PC-9 (cell line): Measurements from ENCODE around the gene SLC25A30. TPM values are rescaled to one million over a fixed set of nuclear protein-coding genes. Genes with fewer than 3 reads are reported as not detected.
A peak's percentile ranks its signal among the peaks of the same experiment; 100 is the strongest.

Source experiments
- BruUV-seq: library from RNA; stranded (reverse); fragments of 400-500 nt; replicated peaks from 2 replicates; lab custom pipeline; 2021; lab: Mats Ljungman, UMichigan
- CTCF ChIA-PET: fragments of 300-600 bp; sonication (Branson Sonifier 250); formaldehyde crosslinking; loops from one replicate; lab custom pipeline; 2022; ENCODE audit warnings: antibody characterized with exemption; lab: Charles Lee
- POLR2A ChIA-PET: fragments of 300-600 bp; sonication (Branson Sonifier 250); formaldehyde crosslinking; loops from one replicate; lab custom pipeline; 2022; ENCODE audit warnings: antibody characterized with exemption; ENCODE audit not compliant: unreplicated experiment; lab: Charles Lee
- DNase-seq, 2 experiments: peaks; one replicate each; pipeline versions ENCODE4 v3.0.0 to v3.0.0-alpha.2; 2015 to 2022; ENCODE audit warnings: mixed read lengths in 1 of 2
- H2AFZ ChIP-seq: fragments of 200-600 bp; sonication (generic); 2 replicates; pipeline ENCODE4 v1.8.1; 2017; ENCODE audit warnings: antibody characterized with exemption
- H3F3A ChIP-seq: fragments of 200-600 bp; sonication (generic); 2 replicates; pipeline ENCODE4 v1.8.1; 2017; ENCODE audit warnings: antibody characterized with exemption, mild to moderate bottlenecking, low read depth; ENCODE audit not compliant: insufficient read depth
- H3K27ac ChIP-seq: fragments of 200-600 bp; sonication (generic); 2 replicates; pipeline ENCODE4 v1.6.1; 2016; ENCODE audit warnings: mixed run types
- H3K27me3 ChIP-seq: fragments of 200-600 bp; sonication (generic); 2 replicates; pipeline ENCODE4 v1.6.1; 2016; ENCODE audit warnings: low read depth, mixed run types; ENCODE audit not compliant: insufficient read depth
- H3K36me3 ChIP-seq: fragments of 200-600 bp; sonication (generic); 2 replicates; pipeline ENCODE4 v1.6.1; 2016; ENCODE audit warnings: low read depth, mixed run types
- H3K4me1 ChIP-seq: fragments of 200-600 bp; sonication (generic); replicated peaks from 2 replicates; pipeline ENCODE4 v1.6.1; 2016; ENCODE audit warnings: mixed run types; ENCODE audit not compliant: insufficient read depth
- H3K4me2 ChIP-seq: fragments of 200-600 bp; sonication (generic); 2 replicates; pipeline ENCODE4 v1.6.1; 2017; ENCODE audit warnings: mixed run types
- H3K4me3 ChIP-seq: fragments of 200-600 bp; sonication (generic); 2 replicates; pipeline ENCODE4 v1.6.1; 2016; ENCODE audit warnings: mixed run types
- H3K79me2 ChIP-seq: fragments of 200-600 bp; sonication (generic); 2 replicates; pipeline ENCODE4 v1.6.1; 2017; ENCODE audit warnings: low read depth, mixed run types
- H3K9me2 ChIP-seq: fragments of 200-600 bp; sonication (generic); 2 replicates; pipeline ENCODE4 v1.8.1; 2017; ENCODE audit warnings: mild to moderate bottlenecking; ENCODE audit not compliant: insufficient read depth
- H3K9me3 ChIP-seq: fragments of 200-600 bp; sonication (generic); 2 replicates; pipeline ENCODE4 v1.8.1; 2016; ENCODE audit warnings: low read depth; ENCODE audit not compliant: insufficient read depth
- H4K20me1 ChIP-seq: fragments of 200-600 bp; sonication (generic); 2 replicates; pipeline ENCODE4 v1.8.1; 2017; ENCODE audit not compliant: insufficient read depth
- EZH2 ChIP-seq: fragments of 200-600 bp; sonication (generic); IDR thresholded peaks from 2 replicates; pipeline ENCODE4 v1.8.0; 2017; ENCODE audit warnings: antibody characterized with exemption, low read depth
- intact Hi-C: fragments of 100-400 bp; cut with micrococcal nuclease; formaldehyde crosslinking; loops from one replicate; pipeline ENCODE4 v1.10.0; 2022; ENCODE audit not compliant: unreplicated experiment
- total RNA-seq: library from RNA; stranded (reverse); gene quantifications from 2 replicates; pipeline ENCODE4 v1.2.3, GENCODE V29; 2021
- TF ChIP-seq, protein P1 (sequence below): fragments of 200-600 bp; sonication (generic); conservative IDR thresholded peaks from 2 replicates; pipeline ENCODE4 v1.6.1; 2017; ENCODE audit warnings: mixed run types, antibody characterized with exemption, mild to moderate bottlenecking, moderate library complexity

Gene SLC25A30
- total RNA-seq, 1 experiment from 2014 or later, result 11.2 TPM

DNA sequence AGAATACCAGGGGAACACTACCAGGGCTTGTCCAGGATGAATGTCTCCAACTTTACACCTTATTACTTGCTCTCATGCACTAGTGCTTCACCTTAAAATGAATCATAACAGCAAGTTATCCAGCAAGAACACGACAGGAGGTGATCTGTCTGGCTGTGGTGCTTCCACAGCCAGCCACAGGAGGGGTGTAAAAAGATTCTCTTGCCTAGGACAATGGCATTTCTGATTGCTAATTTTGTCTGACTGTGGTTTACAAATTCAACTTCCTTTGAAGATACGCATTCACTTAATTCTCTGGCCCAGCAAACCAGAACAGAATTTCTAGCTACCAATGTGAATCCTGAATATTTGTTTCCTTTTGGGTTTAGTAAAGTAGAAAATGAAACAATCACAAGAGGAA is 23.5 kb upstream of the SLC25A30 start:
- intact Hi-C loops, result no loop called here
- Histone ChIP-seq H3K4me3 (no peak overlapping the region), H3K4me1 (no peaks in the 10 kb centered on the region; the same call in 1 of the 2 replicates), H3K27ac (no peak overlapping the region), H3K9me3 (no peaks in the 10 kb centered on the region), H3F3A (peaks cover 8% of the 10 kb centered on the region; the same call in 1 of the 2 replicates), H3K9me2 (no peaks in the 10 kb centered on the region), H3K4me2 (no peak overlapping the region), H2AFZ (0 out of 2 replicates have a peak overlapping the region, but pooled peaks have one; percentile 4), H4K20me1 (no peaks in the 10 kb centered on the region), H3K27me3 (0 out of 2 replicates have a peak, but pooled peaks cover 9% of the 10 kb centered on the region), H3K36me3 (no peaks in the 10 kb centered on the region), H3K79me2 (no peaks in the 10 kb centered on the region)
- TF ChIP-seq, protein P1, sequence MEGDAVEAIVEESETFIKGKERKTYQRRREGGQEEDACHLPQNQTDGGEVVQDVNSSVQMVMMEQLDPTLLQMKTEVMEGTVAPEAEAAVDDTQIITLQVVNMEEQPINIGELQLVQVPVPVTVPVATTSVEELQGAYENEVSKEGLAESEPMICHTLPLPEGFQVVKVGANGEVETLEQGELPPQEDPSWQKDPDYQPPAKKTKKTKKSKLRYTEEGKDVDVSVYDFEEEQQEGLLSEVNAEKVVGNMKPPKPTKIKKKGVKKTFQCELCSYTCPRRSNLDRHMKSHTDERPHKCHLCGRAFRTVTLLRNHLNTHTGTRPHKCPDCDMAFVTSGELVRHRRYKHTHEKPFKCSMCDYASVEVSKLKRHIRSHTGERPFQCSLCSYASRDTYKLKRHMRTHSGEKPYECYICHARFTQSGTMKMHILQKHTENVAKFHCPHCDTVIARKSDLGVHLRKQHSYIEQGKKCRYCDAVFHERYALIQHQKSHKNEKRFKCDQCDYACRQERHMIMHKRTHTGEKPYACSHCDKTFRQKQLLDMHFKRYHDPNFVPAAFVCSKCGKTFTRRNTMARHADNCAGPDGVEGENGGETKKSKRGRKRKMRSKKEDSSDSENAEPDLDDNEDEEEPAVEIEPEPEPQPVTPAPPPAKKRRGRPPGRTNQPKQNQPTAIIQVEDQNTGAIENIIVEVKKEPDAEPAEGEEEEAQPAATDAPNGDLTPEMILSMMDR, result peak; percentile 29; the same call in 1 of the 2 replicates
- TF ChIP-seq EZH2, result no peak
- no TSS peak for BruUV-seq
- no peak for DNase-seq
- CTCF ChIA-PET, result no interaction called here
- POLR2A ChIA-PET, result no interaction called here

DNA sequence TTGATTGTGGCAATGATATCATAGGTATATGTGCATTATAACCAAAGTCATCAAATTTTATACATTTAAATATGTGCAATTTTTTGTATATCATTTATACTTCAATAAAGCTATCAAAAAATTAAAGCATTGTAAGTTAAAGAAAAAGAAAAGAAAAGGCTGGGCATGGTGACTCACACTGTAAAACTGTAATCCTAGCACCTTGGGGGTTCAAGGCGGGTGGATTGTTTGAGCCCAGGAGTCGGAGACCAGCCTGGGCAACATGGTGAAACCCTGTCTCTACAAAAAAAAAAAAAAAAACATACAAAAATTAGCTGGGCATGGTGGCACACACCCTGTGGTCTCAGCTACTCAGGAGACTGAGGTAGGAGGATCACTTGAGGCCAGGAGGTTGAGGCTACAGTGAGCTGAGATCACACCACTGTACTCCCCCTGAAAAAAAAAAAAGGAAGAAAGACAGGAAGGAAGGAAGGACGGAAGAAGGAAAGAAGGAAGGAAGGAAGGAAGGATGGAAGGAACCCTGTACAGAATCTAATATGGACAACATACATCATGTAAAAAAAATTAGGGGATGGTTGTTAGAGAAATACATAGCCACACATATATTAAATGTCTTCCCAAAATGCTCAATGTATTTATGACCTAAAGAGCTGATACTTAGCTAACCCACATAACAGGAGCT is 21.7 kb upstream of the SLC25A30 start:
- intact Hi-C loops, result no loop called here
- no TSS peak for BruUV-seq

DNA sequence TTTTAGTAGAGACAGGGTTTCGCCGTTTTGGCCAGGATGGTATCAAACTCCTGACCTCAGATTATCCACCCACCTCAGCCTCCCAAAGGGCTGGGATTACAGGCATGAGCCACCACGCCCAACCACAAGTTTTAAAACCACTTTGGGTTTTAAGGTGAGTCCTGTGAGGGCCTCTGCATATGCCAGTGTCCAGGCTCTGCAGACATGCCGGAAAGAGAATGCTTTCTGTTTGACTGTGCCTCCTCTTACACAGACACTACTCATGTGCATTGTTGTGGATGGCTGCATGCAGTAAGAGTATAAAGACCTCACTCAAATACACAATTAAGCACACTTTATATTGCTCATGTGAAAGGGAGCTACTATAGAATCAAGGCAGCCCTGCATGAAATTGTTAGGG is 20.8 kb upstream of the SLC25A30 start:
- peaks cover 8% of the 10 kb centered on the region; the same call in 1 of the 2 replicates for H3F3A ChIP-seq
- no peaks in the 10 kb centered on the region for H4K20me1 ChIP-seq
- no peaks in the 10 kb centered on the region for H3K9me3 ChIP-seq
- no peaks in the 10 kb centered on the region; the same call in 1 of the 2 replicates for H3K4me1 ChIP-seq
- no peak overlapping the region for H3K27ac ChIP-seq
- TF ChIP-seq, protein P1, result no peak
- no peak for TF ChIP-seq EZH2
- BruUV-seq, result no TSS peak
- no peak overlapping the region for H3K4me2 ChIP-seq
- H3K4me3 ChIP-seq, result no peak overlapping the region
- ChIA-PET POLR2A (no interaction called here), CTCF (no interaction called here)
- H3K36me3 ChIP-seq, result no peaks in the 10 kb centered on the region
- H2AFZ ChIP-seq, result no peak overlapping the region
- H3K9me2 ChIP-seq, result no peaks in the 10 kb centered on the region
- no peaks in the 10 kb centered on the region for H3K27me3 ChIP-seq
- H3K79me2 ChIP-seq, result no peaks in the 10 kb centered on the region
- intact Hi-C loops, result no loop called here
- DNase-seq, result no peak

More for the DNA sequence above, 21.7 kb upstream of the SLC25A30 start:
- no peak for TF ChIP-seq EZH2
- TF ChIP-seq, protein P1, result no peak
- Histone ChIP-seq H3K4me2 (no peak overlapping the region), H2AFZ (no peak overlapping the region), H4K20me1 (no peaks in the 10 kb centered on the region), H3K4me3 (no peak overlapping the region), H3K9me3 (no peaks in the 10 kb centered on the region), H3K9me2 (no peaks in the 10 kb centered on the region), H3K36me3 (no peaks in the 10 kb centered on the region), H3K27ac (no peak overlapping the region), H3K4me1 (no peaks in the 10 kb centered on the region; the same call in 1 of the 2 replicates), H3F3A (peaks cover 8% of the 10 kb centered on the region; the same call in 1 of the 2 replicates), H3K27me3 (no peaks in the 10 kb centered on the region), H3K79me2 (no peaks in the 10 kb centered on the region)
- ChIA-PET POLR2A (no interaction called here), CTCF (no interaction called here)
- no peak for DNase-seq
